SK-N-SH treated with all-trans-retinoic acid at 6 μM for 48 hours (cell line): ENCODE results near the gene LZTR1.
"Not testable (repeated sequence)": the region's sequence is repeated elsewhere in the genome, so short reads cannot be mapped to it uniquely, and the experiment has no call there.

Source experiments
- ATAC-seq: fragments of 200-7000 bp; cut with Tn5 transposase; 3 replicates; pipeline ENCODE4 v1.9.1; 2020; ENCODE audit warnings: mild to moderate bottlenecking, moderate library complexity
- BACH2 ChIP-seq: fragments of 250-450 bp; sonication (Bioruptor Pico); IDR thresholded peaks from 2 replicates; pipeline ENCODE4 v1.9.0; 2021; ENCODE audit warnings: mild to moderate bottlenecking, borderline replicate concordance
- CREB5 ChIP-seq: fragments of 250-450 bp; sonication (Bioruptor Pico); IDR thresholded peaks from 2 replicates; pipeline ENCODE4 v1.5.1; 2020; ENCODE audit warnings: low read depth, mild to moderate bottlenecking, moderate library complexity
- CSDC2 ChIP-seq: fragments of 250-450 bp; sonication (Bioruptor Pico); IDR thresholded peaks from 2 replicates; pipeline ENCODE4 v1.5.0; 2020; ENCODE audit warnings: mild to moderate bottlenecking, moderate library complexity
- CSRNP3 ChIP-seq: fragments of 250-450 bp; sonication (Bioruptor Pico); IDR thresholded peaks from 2 replicates; pipeline ENCODE4 v1.5.1; 2021; ENCODE audit warnings: mild to moderate bottlenecking, moderate library complexity
- ISL1 ChIP-seq: fragments of 250-450 bp; sonication (Bioruptor Pico); IDR thresholded peaks from 2 replicates; pipeline ENCODE4 v2.1.2; 2022; ENCODE audit warnings: mild to moderate bottlenecking, moderate library complexity
- OSR1 ChIP-seq: fragments of 250-450 bp; sonication (Bioruptor Pico); IDR thresholded peaks from 2 replicates; pipeline ENCODE4 v1.8.0; 2022; ENCODE audit warnings: moderate library complexity, mild to moderate bottlenecking, inconsistent platforms
- PATZ1 ChIP-seq: fragments of 250-450 bp; sonication (Bioruptor Pico); IDR thresholded peaks from 2 replicates; pipeline ENCODE4 v1.8.0; 2020; ENCODE audit warnings: mild to moderate bottlenecking, moderate library complexity, borderline replicate concordance
- POU6F1 ChIP-seq: fragments of 250-450 bp; sonication (Bioruptor Pico); IDR thresholded peaks from 2 replicates; pipeline ENCODE4 v1.8.0; 2021; ENCODE audit warnings: low read depth, mild to moderate bottlenecking, moderate library complexity, borderline replicate concordance
- PPARA ChIP-seq: fragments of 250-450 bp; sonication (Bioruptor Pico); IDR thresholded peaks from 2 replicates; pipeline ENCODE4 v1.5.0; 2020; ENCODE audit warnings: mild to moderate bottlenecking, borderline replicate concordance
- RARB ChIP-seq: fragments of 250-450 bp; sonication (Bioruptor Pico); IDR thresholded peaks from 2 replicates; pipeline ENCODE4 v1.8.0; 2021; ENCODE audit warnings: mild to moderate bottlenecking, moderate library complexity
- TCF4 ChIP-seq: fragments of 250-450 bp; sonication (Bioruptor Pico); IDR thresholded peaks from 2 replicates; pipeline ENCODE4 v1.8.0; 2021; ENCODE audit warnings: mild to moderate bottlenecking, moderate library complexity, borderline replicate concordance
- TOX ChIP-seq: fragments of 250-450 bp; sonication (Bioruptor Pico); IDR thresholded peaks from 2 replicates; pipeline ENCODE4 v1.8.0; 2021; ENCODE audit warnings: mild to moderate bottlenecking, moderate library complexity, borderline replicate concordance
- TSHZ2 ChIP-seq: fragments of 250-450 bp; sonication (Bioruptor Pico); IDR thresholded peaks from 2 replicates; pipeline ENCODE4 v1.5.0; 2020; ENCODE audit warnings: mild to moderate bottlenecking, moderate library complexity
- ZFP3 ChIP-seq: fragments of 250-450 bp; sonication (Bioruptor Pico); IDR thresholded peaks from 2 replicates; pipeline ENCODE4 v1.5.0; 2020; ENCODE audit warnings: mild to moderate bottlenecking, moderate library complexity
- ZFP30 ChIP-seq: fragments of 450-650 bp; formaldehyde crosslinking; IDR thresholded peaks from 2 replicates; pipeline ENCODE4 v1.5.0; 2022; ENCODE audit warnings: mild to moderate bottlenecking, moderate library complexity
- ZNF565 ChIP-seq: fragments of 450-650 bp; formaldehyde crosslinking; conservative IDR thresholded peaks from 2 replicates; pipeline ENCODE4 v1.5.0; 2020; ENCODE audit warnings: low read depth, mild to moderate bottlenecking, moderate library complexity
- ZNF8 ChIP-seq: fragments of 450-650 bp; formaldehyde crosslinking; IDR thresholded peaks from 2 replicates; pipeline ENCODE4 v1.5.0; 2020; ENCODE audit warnings: mild to moderate bottlenecking, moderate library complexity

LZTR1 gene

GRCh38 chr22:20968281-20968977, 13.7 kb upstream of the LZTR1 start (continued):
- TF ChIP-seq TOX (CRISPR knock-in tag) (no peak), ZNF8 (no peak)

GRCh38 chr22:20970939-20971657, 11.0 kb upstream of the LZTR1 start:
- ATAC-seq: no peak
- no peak for TF ChIP-seq TOX (CRISPR knock-in tag)

GRCh38 chr22:20972014-20972694, 9.9 kb upstream of the LZTR1 start:
- ATAC-seq: not testable (repeated sequence)

- ATAC-seq: no peak
- TF ChIP-seq CSDC2 (CRISPR knock-in tag) (no peak), OSR1 (no peak)
These were observed 9.0 kb upstream of the LZTR1 start for GRCh38 chr22:20972933-20973577.

- TF ChIP-seq TSHZ2: no peak
- no peak for TF ChIP-seq POU6F1 (CRISPR knock-in tag)
- TF ChIP-seq CREB5 (CRISPR knock-in tag): no peak
- no peak for TF ChIP-seq BACH2 (CRISPR knock-in tag)
- TF ChIP-seq CSDC2 (CRISPR knock-in tag): no peak
- no peak for TF ChIP-seq ZNF8
- no peak for TF ChIP-seq CSRNP3
- no peak for TF ChIP-seq TCF4 (CRISPR knock-in tag)
- no peak for TF ChIP-seq OSR1
- TF ChIP-seq ZFP3 (CRISPR knock-in tag): no peak
- no peak for TF ChIP-seq ZNF565
- TF ChIP-seq ISL1 (CRISPR knock-in tag): no peak
- TF ChIP-seq PPARA (CRISPR knock-in tag): no peak
- TF ChIP-seq ZFP30: no peak
- no peak for TF ChIP-seq RARB (CRISPR knock-in tag)
- no peak for TF ChIP-seq PATZ1 (CRISPR knock-in tag)
- ATAC-seq: no peak
These were observed 8.3 kb upstream of the LZTR1 start for GRCh38 chr22:20973634-20974286.
